MCF 10A (cell line): ENCODE measurements around the gene OPCML. TPM values are rescaled to one million over a fixed set of nuclear protein-coding genes. Genes with fewer than 3 reads are reported as not detected.

Experiments used
- BruUV-seq: library from RNA; stranded (reverse); fragments of 400-500 nt; replicated peaks from 2 replicates; lab custom pipeline; 2021; lab: Mats Ljungman, UMichigan
- CTCF ChIA-PET: fragments of 300-600 bp; sonication (Branson Sonifier 250); formaldehyde crosslinking; extraction: SDS; loops from one replicate; lab custom pipeline; 2021; ENCODE audit warnings: antibody characterized with exemption, inconsistent platforms; lab: Yijun Ruan, JAX
- POLR2A ChIA-PET: fragments of 300-600, 350-650 bp; sonication (Branson Sonifier 250); formaldehyde crosslinking; extraction: SDS; loops from one replicate; lab custom pipeline; 2020; ENCODE audit warnings: antibody characterized with exemption, inconsistent platforms; lab: Yijun Ruan, JAX
- DNase-seq: peaks from one replicate; pipeline ENCODE4 v3.0.0-alpha.2; 2018; ENCODE audit not compliant: unreplicated experiment
- H3K27ac Mint-ChIP-seq: one replicate; pipeline ENCODE4 v1.8.0; 2022; ENCODE audit warnings: mild to moderate bottlenecking, low read depth, mixed read lengths; ENCODE audit not compliant: unreplicated experiment
- H3K27me3 Mint-ChIP-seq: one replicate; pipeline ENCODE4 v1.8.0; 2022; ENCODE audit warnings: mixed read lengths; ENCODE audit not compliant: insufficient read depth, unreplicated experiment
- H3K36me3 Mint-ChIP-seq: one replicate; pipeline ENCODE4 v1.8.0; 2022; ENCODE audit warnings: mild to moderate bottlenecking, moderate library complexity, mixed read lengths; ENCODE audit not compliant: insufficient read depth, unreplicated experiment
- H3K4me1 Mint-ChIP-seq: one replicate; pipeline ENCODE4 v1.8.0; 2022; ENCODE audit warnings: mixed read lengths; ENCODE audit not compliant: insufficient read depth, unreplicated experiment
- H3K4me3 Mint-ChIP-seq: one replicate; pipeline ENCODE4 v1.8.0; 2022; ENCODE audit warnings: mild to moderate bottlenecking, moderate library complexity, mixed read lengths; ENCODE audit not compliant: unreplicated experiment
- H3K9me3 Mint-ChIP-seq: one replicate; pipeline ENCODE4 v1.8.0; 2022; ENCODE audit warnings: mixed read lengths; ENCODE audit not compliant: unreplicated experiment
- CTCF ChIP-seq: fragments of 200-600 bp; IDR thresholded peaks from one replicate; pipeline ENCODE4 v1.8.0; 2022; ENCODE audit warnings: antibody characterized with exemption, mild to moderate bottlenecking; ENCODE audit not compliant: unreplicated experiment
- intact Hi-C: fragments of 100-400 bp; cut with micrococcal nuclease; formaldehyde crosslinking; loops from 2 replicates; pipeline ENCODE4 v1.14.1; 2022
- total RNA-seq: library from RNA; stranded (reverse); gene quantifications from 2 replicates; pipeline ENCODE4 v1.2.3, GENCODE V29; 2022

Gene OPCML
- total RNA-seq, 1 experiment from 2014 or later, result not detected

- no peaks in the 10 kb centered on the region for H3K4me1 Mint-ChIP-seq
- no peak for DNase-seq
- BruUV-seq, result no TSS peak
- H3K36me3 Mint-ChIP-seq, result peaks cover 10% of the 10 kb centered on the region
- H3K27me3 Mint-ChIP-seq, result no peaks in the 10 kb centered on the region
- H3K9me3 Mint-ChIP-seq, result peaks cover 24% of the 10 kb centered on the region
- no peak for TF ChIP-seq CTCF
- no peak overlapping the region for H3K27ac Mint-ChIP-seq
- intact Hi-C loops, result no loop called here
- CTCF ChIA-PET, result interaction anchor here (0.6 to 2.0 kb wide), 4 partner anchors 9 to 1179 kb away, joined by 3 to 8 read pairs (median 3); no protein-coding TSS in a partner anchor
- POLR2A ChIA-PET, result no interaction called here
- H3K4me3 Mint-ChIP-seq, result no peak overlapping the region
These were observed 462.1 kb downstream of the OPCML start for GRCh38 chr11:133070021-133070713.

GRCh38 chr11:133065847-133066485 lies 466.3 kb downstream of the OPCML start:
- Mint-ChIP-seq H3K27me3 (no peaks in the 10 kb centered on the region), H3K4me3 (no peak overlapping the region), H3K4me1 (no peaks in the 10 kb centered on the region), H3K9me3 (peaks cover 16% of the 10 kb centered on the region), H3K36me3 (peaks cover 10% of the 10 kb centered on the region), H3K27ac (no peak overlapping the region)
- ChIA-PET POLR2A (no interaction called here), CTCF (no interaction called here)
- TF ChIP-seq CTCF, result no peak
- no TSS peak for BruUV-seq
- intact Hi-C loops, result no loop called here
- no peak for DNase-seq

GRCh38 chr11:133064961-133065360 lies 467.3 kb downstream of the OPCML start:
- no peak for DNase-seq
- no peaks in the 10 kb centered on the region for H3K4me1 Mint-ChIP-seq
- H3K36me3 Mint-ChIP-seq, result peaks cover 10% of the 10 kb centered on the region
- H3K27ac Mint-ChIP-seq, result no peak overlapping the region
- TF ChIP-seq CTCF, result no peak
- ChIA-PET CTCF (interaction anchor here (1.9 kb wide), 1 partner anchor 14 kb away, joined by 9 read pairs; no protein-coding TSS in a partner anchor), POLR2A (no interaction called here)
- H3K27me3 Mint-ChIP-seq, result no peaks in the 10 kb centered on the region
- intact Hi-C loops, result no loop called here
- H3K9me3 Mint-ChIP-seq, result peaks cover 16% of the 10 kb centered on the region
- no peak overlapping the region for H3K4me3 Mint-ChIP-seq
- no TSS peak for BruUV-seq

- H3K27me3 Mint-ChIP-seq, result no peaks in the 10 kb centered on the region
- H3K4me3 Mint-ChIP-seq, result no peak overlapping the region
- no peak for TF ChIP-seq CTCF
- intact Hi-C loops, result no loop called here
- ChIA-PET CTCF (interaction anchor here (0.6 to 1.9 kb wide), 2 partner anchors 14 to 557 kb away, joined by 3 to 9 read pairs; no protein-coding TSS in a partner anchor), POLR2A (no interaction called here)
- no peak overlapping the region for H3K27ac Mint-ChIP-seq
- BruUV-seq, result no TSS peak
- no peak for DNase-seq
- no peaks in the 10 kb centered on the region for H3K4me1 Mint-ChIP-seq
- H3K9me3 Mint-ChIP-seq, result peaks cover 16% of the 10 kb centered on the region
- H3K36me3 Mint-ChIP-seq, result peaks cover 10% of the 10 kb centered on the region
These were observed 468.0 kb downstream of the OPCML start for GRCh38 chr11:133064152-133064877.
